GM12878 (cell line): ENCODE measurements around the gene ANXA3. TPM values are rescaled to one million over a fixed set of nuclear protein-coding genes. Genes with fewer than 3 reads are reported as not detected.

ENCODE experiments used
- NBN ChIP-seq: fragments of 450-650 bp; IDR thresholded peaks from 2 replicates; pipeline ENCODE4 v1.6.1; 2016
- polyA plus RNA-seq, 11 experiments: library from polyadenylated mRNA; depleted of rRNA in 4 of 11; unstranded in 6 of 11; stranded (reverse) in 5 of 11; fragments of >200 nt; fragmentation: Nextera tagmentation in 4 of 11; fragmentation: Illumina TruSeq in 1 of 11; extraction: Ambion mirVana in 4 of 11; extraction: Trizol in 1 of 11; gene quantifications; 1 replicate in 1 of 11; 2 replicates in 10 of 11; pipeline versions ENCODE4 v1.2.1 to v1.2.3, GENCODE V29; 2011 to 2016; ENCODE audit warnings: inconsistent platforms in 2 of 11, missing spikeins in 2 of 11, low read depth in 1 of 11
- total RNA-seq, 4 experiments: library from RNA; depleted of rRNA in 3 of 4; stranded (reverse); fragments of >200 nt in 3 of 4; fragmentation: Illumina TruSeq in 1 of 4; extraction: Trizol in 1 of 4; gene quantifications; 2 replicates each; pipeline versions ENCODE4 v1.2.1 to v1.2.3, GENCODE V29; 2013 to 2021
- TF ChIP-seq, protein P1 (sequence below): fragments of 450-650 bp; IDR thresholded peaks from 2 replicates; pipeline ENCODE4 v1.6.1; 2017; ENCODE audit warnings: mild to moderate bottlenecking, moderate library complexity
- TF ChIP-seq, protein P2 (sequence below): fragments of 450-650 bp; IDR thresholded peaks from 2 replicates; pipeline ENCODE4 v1.6.1; 2017; ENCODE audit warnings: antibody characterized with exemption, mild to moderate bottlenecking, moderate library complexity
- TF ChIP-seq, protein P3 (sequence below): fragments of 450-650 bp; IDR thresholded peaks from 2 replicates; pipeline ENCODE4 v1.6.1; 2017; ENCODE audit warnings: borderline replicate concordance

The ANXA3 gene
- total and polyA plus RNA-seq, 10 of the 15 experiments (the other 5 are each of a cell fraction or from before 2014, with no cell fraction given) = 0.28 to 14.7 (median 0.91) TPM

DNA sequence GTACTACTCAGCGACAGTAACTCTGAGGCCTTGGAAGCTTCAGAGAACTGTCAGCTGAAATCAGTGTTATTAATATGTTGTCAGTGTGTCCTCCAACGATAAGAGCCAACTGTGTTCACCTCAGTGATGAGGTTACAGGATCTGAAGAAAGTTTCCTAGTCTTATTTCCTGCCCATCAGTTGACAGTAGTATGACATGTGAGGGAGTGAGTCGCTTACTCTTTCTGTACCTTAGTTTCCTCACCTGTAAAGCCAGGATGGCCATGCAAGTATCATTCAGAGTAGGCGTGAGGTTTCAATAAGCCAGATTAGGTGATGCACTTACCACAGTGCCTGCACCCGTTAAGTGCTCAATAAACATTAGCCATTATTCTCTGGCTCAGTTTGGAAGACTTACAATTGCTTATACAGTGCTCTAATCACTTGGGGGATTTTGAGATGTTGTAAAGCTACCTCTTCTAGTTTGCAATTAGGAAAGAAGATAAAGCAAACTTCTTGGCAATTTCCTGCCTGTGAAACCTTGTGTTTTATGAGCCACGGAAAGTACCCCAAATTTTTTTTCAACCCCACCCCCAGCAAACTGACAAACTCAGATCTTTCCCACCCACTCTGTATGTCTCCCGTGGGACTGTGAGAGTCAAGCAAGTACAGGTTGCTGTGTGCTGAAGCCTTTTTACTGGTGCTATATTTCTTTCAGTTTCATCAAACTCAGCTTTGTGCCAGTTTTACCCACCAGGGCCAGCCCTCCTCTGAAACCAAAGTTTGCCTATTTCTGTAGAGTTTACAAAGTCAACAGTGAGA is 62.2 kb downstream of the ANXA3 start (continued):
- TF ChIP-seq, protein P1, sequence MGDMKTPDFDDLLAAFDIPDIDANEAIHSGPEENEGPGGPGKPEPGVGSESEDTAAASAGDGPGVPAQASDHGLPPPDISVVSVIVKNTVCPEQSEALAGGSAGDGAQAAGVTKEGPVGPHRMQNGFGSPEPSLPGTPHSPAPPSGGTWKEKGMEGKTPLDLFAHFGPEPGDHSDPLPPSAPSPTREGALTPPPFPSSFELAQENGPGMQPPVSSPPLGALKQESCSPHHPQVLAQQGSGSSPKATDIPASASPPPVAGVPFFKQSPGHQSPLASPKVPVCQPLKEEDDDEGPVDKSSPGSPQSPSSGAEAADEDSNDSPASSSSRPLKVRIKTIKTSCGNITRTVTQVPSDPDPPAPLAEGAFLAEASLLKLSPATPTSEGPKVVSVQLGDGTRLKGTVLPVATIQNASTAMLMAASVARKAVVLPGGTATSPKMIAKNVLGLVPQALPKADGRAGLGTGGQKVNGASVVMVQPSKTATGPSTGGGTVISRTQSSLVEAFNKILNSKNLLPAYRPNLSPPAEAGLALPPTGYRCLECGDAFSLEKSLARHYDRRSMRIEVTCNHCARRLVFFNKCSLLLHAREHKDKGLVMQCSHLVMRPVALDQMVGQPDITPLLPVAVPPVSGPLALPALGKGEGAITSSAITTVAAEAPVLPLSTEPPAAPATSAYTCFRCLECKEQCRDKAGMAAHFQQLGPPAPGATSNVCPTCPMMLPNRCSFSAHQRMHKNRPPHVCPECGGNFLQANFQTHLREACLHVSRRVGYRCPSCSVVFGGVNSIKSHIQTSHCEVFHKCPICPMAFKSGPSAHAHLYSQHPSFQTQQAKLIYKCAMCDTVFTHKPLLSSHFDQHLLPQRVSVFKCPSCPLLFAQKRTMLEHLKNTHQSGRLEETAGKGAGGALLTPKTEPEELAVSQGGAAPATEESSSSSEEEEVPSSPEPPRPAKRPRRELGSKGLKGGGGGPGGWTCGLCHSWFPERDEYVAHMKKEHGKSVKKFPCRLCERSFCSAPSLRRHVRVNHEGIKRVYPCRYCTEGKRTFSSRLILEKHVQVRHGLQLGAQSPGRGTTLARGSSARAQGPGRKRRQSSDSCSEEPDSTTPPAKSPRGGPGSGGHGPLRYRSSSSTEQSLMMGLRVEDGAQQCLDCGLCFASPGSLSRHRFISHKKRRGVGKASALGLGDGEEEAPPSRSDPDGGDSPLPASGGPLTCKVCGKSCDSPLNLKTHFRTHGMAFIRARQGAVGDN = peak; percentile 28
- peak; percentile 78 for TF ChIP-seq NBN
- TF ChIP-seq, protein P2, sequence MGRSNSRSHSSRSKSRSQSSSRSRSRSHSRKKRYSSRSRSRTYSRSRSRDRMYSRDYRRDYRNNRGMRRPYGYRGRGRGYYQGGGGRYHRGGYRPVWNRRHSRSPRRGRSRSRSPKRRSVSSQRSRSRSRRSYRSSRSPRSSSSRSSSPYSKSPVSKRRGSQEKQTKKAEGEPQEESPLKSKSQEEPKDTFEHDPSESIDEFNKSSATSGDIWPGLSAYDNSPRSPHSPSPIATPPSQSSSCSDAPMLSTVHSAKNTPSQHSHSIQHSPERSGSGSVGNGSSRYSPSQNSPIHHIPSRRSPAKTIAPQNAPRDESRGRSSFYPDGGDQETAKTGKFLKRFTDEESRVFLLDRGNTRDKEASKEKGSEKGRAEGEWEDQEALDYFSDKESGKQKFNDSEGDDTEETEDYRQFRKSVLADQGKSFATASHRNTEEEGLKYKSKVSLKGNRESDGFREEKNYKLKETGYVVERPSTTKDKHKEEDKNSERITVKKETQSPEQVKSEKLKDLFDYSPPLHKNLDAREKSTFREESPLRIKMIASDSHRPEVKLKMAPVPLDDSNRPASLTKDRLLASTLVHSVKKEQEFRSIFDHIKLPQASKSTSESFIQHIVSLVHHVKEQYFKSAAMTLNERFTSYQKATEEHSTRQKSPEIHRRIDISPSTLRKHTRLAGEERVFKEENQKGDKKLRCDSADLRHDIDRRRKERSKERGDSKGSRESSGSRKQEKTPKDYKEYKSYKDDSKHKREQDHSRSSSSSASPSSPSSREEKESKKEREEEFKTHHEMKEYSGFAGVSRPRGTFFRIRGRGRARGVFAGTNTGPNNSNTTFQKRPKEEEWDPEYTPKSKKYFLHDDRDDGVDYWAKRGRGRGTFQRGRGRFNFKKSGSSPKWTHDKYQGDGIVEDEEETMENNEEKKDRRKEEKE = no peak
- TF ChIP-seq, protein P3, sequence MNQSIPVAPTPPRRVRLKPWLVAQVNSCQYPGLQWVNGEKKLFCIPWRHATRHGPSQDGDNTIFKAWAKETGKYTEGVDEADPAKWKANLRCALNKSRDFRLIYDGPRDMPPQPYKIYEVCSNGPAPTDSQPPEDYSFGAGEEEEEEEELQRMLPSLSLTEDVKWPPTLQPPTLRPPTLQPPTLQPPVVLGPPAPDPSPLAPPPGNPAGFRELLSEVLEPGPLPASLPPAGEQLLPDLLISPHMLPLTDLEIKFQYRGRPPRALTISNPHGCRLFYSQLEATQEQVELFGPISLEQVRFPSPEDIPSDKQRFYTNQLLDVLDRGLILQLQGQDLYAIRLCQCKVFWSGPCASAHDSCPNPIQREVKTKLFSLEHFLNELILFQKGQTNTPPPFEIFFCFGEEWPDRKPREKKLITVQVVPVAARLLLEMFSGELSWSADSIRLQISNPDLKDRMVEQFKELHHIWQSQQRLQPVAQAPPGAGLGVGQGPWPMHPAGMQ = no peak
